IMR-90 (cell line): ENCODE data around the gene PET100. TPM values are rescaled to one million over a fixed set of nuclear protein-coding genes. Genes with fewer than 3 reads are reported as not detected.

Source experiments
- ATAC-seq: fragments of 200-7000 bp; cut with Tn5 transposase; 2 replicates; pipeline ENCODE4 v1.9.1; 2020; ENCODE audit warnings: low read depth, mild to moderate bottlenecking, moderate library complexity
- BruUV-seq: library from RNA; stranded (reverse); fragments of 400-500 nt; replicated peaks from 2 replicates; lab custom pipeline; 2021; lab: Mats Ljungman, UMichigan
- CTCF ChIA-PET: fragments of 300-600 bp; formaldehyde crosslinking; extraction: SDS; loops from one replicate; lab custom pipeline; 2021; ENCODE audit warnings: antibody characterized with exemption; lab: Yijun Ruan, JAX
- POLR2A ChIA-PET: fragments of 300-600 bp; sonication (Branson Sonifier 250); formaldehyde crosslinking; loops from one replicate; lab custom pipeline; 2022; ENCODE audit warnings: antibody characterized with exemption; ENCODE audit not compliant: unreplicated experiment; lab: Charles Lee
- DNase-seq: peaks from one replicate; pipeline ENCODE4 v3.0.0; 2013
- H2AFZ ChIP-seq: replicated peaks from 2 replicates; pipeline ENCODE3; 2013; ENCODE audit warnings: low read length, mild to moderate bottlenecking; ENCODE audit not compliant: poor library complexity
- H2AK5ac ChIP-seq: 2 replicates; pipeline ENCODE4 v1.6.1; 2013; ENCODE audit warnings: low read depth, low read length, inconsistent platforms
- H2AK9ac ChIP-seq: replicated peaks from 2 replicates; pipeline ENCODE3; 2013; ENCODE audit warnings: mild to moderate bottlenecking, low read depth, low read length, moderate library complexity; ENCODE audit not compliant: poor library complexity
- H2BK120ac ChIP-seq: 2 replicates; pipeline ENCODE4 v1.6.1; 2013; ENCODE audit warnings: low read depth, low read length, inconsistent platforms
- H2BK15ac ChIP-seq: 3 replicates; pipeline ENCODE4 v1.6.1; 2013; ENCODE audit warnings: low read depth, low read length, inconsistent platforms
- H2BK20ac ChIP-seq: 2 replicates; pipeline ENCODE4 v1.6.1; 2013; ENCODE audit warnings: low read depth, mild to moderate bottlenecking, inconsistent platforms, low read length, moderate library complexity
- H2BK5ac ChIP-seq: 2 replicates; pipeline ENCODE4 v1.6.1; 2013; ENCODE audit warnings: mild to moderate bottlenecking, low read depth, low read length, inconsistent platforms; ENCODE audit not compliant: poor library complexity, severe bottlenecking
- H3K14ac ChIP-seq: replicated peaks from 2 replicates; pipeline ENCODE4 v1.6.1; 2013; ENCODE audit warnings: low read depth, low read length, inconsistent platforms
- H3K18ac ChIP-seq: 2 replicates; pipeline ENCODE4 v1.6.1; 2013; ENCODE audit warnings: low read depth, low read length, control low read depth
- H3K23ac ChIP-seq: 2 replicates; pipeline ENCODE4 v1.6.1; 2013; ENCODE audit warnings: low read depth, low read length, inconsistent platforms
- H3K27ac ChIP-seq: 2 replicates; pipeline ENCODE4 v1.5.1; 2013; ENCODE audit warnings: mild to moderate bottlenecking, control low read depth, low read length; ENCODE audit not compliant: insufficient read depth
- H3K27me3 ChIP-seq: 2 replicates; pipeline ENCODE4 v1.6.1; 2013; ENCODE audit warnings: low read length; ENCODE audit not compliant: control insufficient read depth, insufficient read depth
- H3K36me3 ChIP-seq: 2 replicates; pipeline ENCODE4 v1.6.1; 2013; ENCODE audit warnings: low read length, mixed read lengths; ENCODE audit not compliant: control insufficient read depth, insufficient read depth
- H3K4ac ChIP-seq: 2 replicates; pipeline ENCODE4 v1.6.1; 2013; ENCODE audit warnings: low read depth, low read length, inconsistent platforms
- H3K4me1 ChIP-seq: 2 replicates; pipeline ENCODE4 v1.6.1; 2013; ENCODE audit warnings: low read length, mixed read lengths; ENCODE audit not compliant: control insufficient read depth, insufficient read depth
- H3K4me2 ChIP-seq: 2 replicates; pipeline ENCODE4 v1.6.1; 2013; ENCODE audit warnings: low read depth, mild to moderate bottlenecking, control low read depth, low read length, moderate library complexity
- H3K4me3 ChIP-seq: 2 replicates; pipeline ENCODE4 v1.5.1; 2013; ENCODE audit warnings: low read depth, mild to moderate bottlenecking, control low read depth, low read length, moderate library complexity; ENCODE audit not compliant: insufficient read depth
- H3K56ac ChIP-seq: 2 replicates; pipeline ENCODE4 v1.6.1; 2013; ENCODE audit warnings: low read length, inconsistent platforms; ENCODE audit not compliant: insufficient read depth; ENCODE audit errors: extremely low read depth
- H3K79me1 ChIP-seq, 2 experiments: 2 replicates each; pipeline ENCODE4 v1.6.1; 2013; ENCODE audit warnings: low read length in 2 of 2, inconsistent platforms in 1 of 2, low read depth in 1 of 2
- H3K9ac ChIP-seq: 2 replicates; pipeline ENCODE4 v1.6.1; 2013; ENCODE audit warnings: low read depth, low read length, control low read depth
- H3K9me1 ChIP-seq: 2 replicates; pipeline ENCODE4 v1.6.1; 2013; ENCODE audit warnings: low read length, inconsistent platforms; ENCODE audit not compliant: insufficient read depth
- H3K9me3 ChIP-seq: 2 replicates; pipeline ENCODE4 v1.6.1; 2013; ENCODE audit warnings: low read length; ENCODE audit not compliant: control insufficient read depth, insufficient read depth
- H4K20me1 ChIP-seq: 2 replicates; pipeline ENCODE4 v1.6.1; 2013; ENCODE audit warnings: low read length, inconsistent platforms; ENCODE audit not compliant: insufficient read depth
- H4K5ac ChIP-seq: 2 replicates; pipeline ENCODE4 v1.6.1; 2013; ENCODE audit warnings: mild to moderate bottlenecking, low read depth, low read length, control low read depth
- H4K8ac ChIP-seq, 2 experiments: 2 replicates each; pipeline ENCODE4 v1.6.1; 2013; ENCODE audit warnings: low read depth in 2 of 2, low read length in 2 of 2, control low read depth in 1 of 2, inconsistent platforms in 1 of 2
- H4K91ac ChIP-seq: 2 replicates; pipeline ENCODE4 v1.6.1; 2013; ENCODE audit warnings: low read depth, low read length, inconsistent platforms; ENCODE audit not compliant: insufficient read depth
- FOS ChIP-seq: fragments of 150-350 bp; IDR thresholded peaks from 2 replicates; pipeline ENCODE4 v1.6.1; 2016; ENCODE audit warnings: low read depth, low read length
- POLR2A ChIP-seq: IDR thresholded peaks from 2 replicates; pipeline ENCODE4 v1.6.1; 2012; ENCODE audit warnings: mild to moderate bottlenecking, low read depth, low read length
- RCOR1 ChIP-seq: IDR thresholded peaks from 2 replicates; pipeline ENCODE4 v1.6.1; 2012; ENCODE audit warnings: mild to moderate bottlenecking, low read length, improper control_type of control experiment; ENCODE audit not compliant: insufficient replicate concordance
- RFX5 ChIP-seq: IDR thresholded peaks from 2 replicates; pipeline ENCODE4 v1.8.0; 2012; ENCODE audit warnings: low read depth, mild to moderate bottlenecking, low read length, moderate library complexity
- SMC3 ChIP-seq: fragments of 150-350 bp; IDR thresholded peaks from 2 replicates; pipeline ENCODE4 v1.6.1; 2016; ENCODE audit warnings: low read depth, mild to moderate bottlenecking, antibody characterized with exemption, low read length, moderate library complexity
- WGBS, 2 experiments: methylation state at CpG; one replicate each; pipeline versions ENCODE4 v1.1.5 to v1.1.7; 2013; ENCODE audit warnings: missing lambda C conversion rate in 2 of 2; ENCODE audit not compliant: insufficient read length in 1 of 2; ENCODE audit errors: extremely low coverage in 2 of 2; 5-methylcytosine and 5-hydroxymethylcytosine counted together
- dilution Hi-C: fragments of 300-500 bp; cut with HindIII; formaldehyde crosslinking; loops from one replicate; pipeline ENCODE4 v1.14.3; 2018; ENCODE audit warnings: low sequenced_read_pairs; ENCODE audit not compliant: unreplicated experiment
- in situ Hi-C: fragments of 300-500 bp; cut with MboI; formaldehyde crosslinking; loops from 3 replicates; pipeline ENCODE4 v1.14.3; 2019; ENCODE audit warnings: low sequenced_read_pairs, inconsistent platforms, mixed read lengths
- intact Hi-C: fragments of 100-400 bp; cut with micrococcal nuclease; formaldehyde crosslinking; loops from 2 replicates; pipeline ENCODE4 v1.10.0; 2022
- polyA plus RNA-seq, 3 experiments: library from polyadenylated mRNA; depleted of rRNA; stranded (reverse); fragments of >200 nt; gene quantifications; 2 replicates each; pipeline ENCODE4 v1.2.3, GENCODE V29; 2012; ENCODE audit warnings: low replicate concordance in 1 of 3
- total RNA-seq: library from RNA; depleted of rRNA; stranded (reverse); fragments of >200 nt; gene quantifications from 2 replicates; pipeline ENCODE4 v1.2.3, GENCODE V29; 2012
- TF ChIP-seq, protein P1 (sequence below): conservative IDR thresholded peaks from 2 replicates; pipeline ENCODE4 v1.5.1; 2012; ENCODE audit warnings: mild to moderate bottlenecking, low read depth, low read length, improper control_type of control experiment

Gene PET100
- total and polyA plus RNA-seq, 2 of the 4 experiments (the other 2 are of a cell fraction): 1.4 to 31.4 TPM

DNA sequence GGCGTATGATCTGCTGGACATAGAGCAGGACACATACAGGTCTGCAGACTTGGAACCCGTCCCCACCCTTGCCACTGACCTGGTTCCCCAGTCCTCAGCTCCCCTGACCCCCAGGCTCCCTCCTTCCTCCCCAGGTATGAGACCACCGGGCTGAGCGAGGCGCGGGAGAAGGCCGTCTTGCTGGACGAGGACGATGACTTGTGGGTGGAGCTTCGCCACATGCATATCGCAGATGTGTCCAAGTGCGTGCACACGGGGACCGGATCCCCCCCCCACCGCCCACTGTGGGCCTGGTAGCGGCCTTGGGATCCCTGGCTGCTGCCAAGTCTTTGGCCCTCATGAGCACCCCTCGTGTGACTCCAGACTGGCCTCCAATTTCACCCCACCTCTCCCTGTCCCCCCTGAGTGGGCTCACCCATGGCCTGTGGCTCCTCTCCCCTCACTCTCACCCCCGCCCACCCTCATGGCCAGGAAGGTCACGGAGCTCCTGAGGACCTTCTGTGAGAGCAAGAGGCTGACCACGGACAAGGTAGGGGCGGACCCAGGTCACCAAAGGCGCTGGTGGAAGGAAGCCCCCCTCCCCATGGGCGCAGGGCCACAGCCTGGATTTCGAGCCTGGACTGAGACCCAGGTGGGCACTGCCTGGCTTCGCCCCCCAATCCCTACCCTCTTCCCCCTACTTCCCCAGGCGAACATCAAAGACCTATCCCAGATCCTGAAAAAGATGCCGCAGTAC lies 12.9 kb downstream of the PET100 start:
- Histone ChIP-seq H2BK15ac (no peak overlapping the region), H2BK20ac (no peak overlapping the region), H3K9me1 (peaks cover 7% of the 10 kb centered on the region; the same call in 1 of the 2 replicates), H2AFZ (no peak overlapping the region), H3K27me3 (peaks cover 4% of the 10 kb centered on the region; the same call in 1 of the 2 replicates), H2AK5ac (no peak overlapping the region), H4K20me1 (peaks cover 5% of the 10 kb centered on the region; the same call in 1 of the 2 replicates), H3K9ac (no peak overlapping the region), H3K18ac (no peak overlapping the region), H4K5ac (no peak overlapping the region), H3K4ac (no peak overlapping the region), H3K56ac (no peak overlapping the region), H2BK120ac (no peak overlapping the region), H3K23ac (no peak overlapping the region), H3K79me1 (no peaks in the 10 kb centered on the region), H2BK5ac (no peak overlapping the region), H3K36me3 (no peaks in the 10 kb centered on the region), H3K9me3 (no peaks in the 10 kb centered on the region), H2AK9ac (no peak overlapping the region), H4K8ac (no peak overlapping the region), H3K27ac (no peak overlapping the region), H3K14ac (no peak overlapping the region), H4K91ac (no peak overlapping the region), H3K4me2 (no peak overlapping the region), H3K4me3 (no peak overlapping the region), H3K4me1 (no peaks in the 10 kb centered on the region)
- ChIA-PET POLR2A (no interaction called here), CTCF (no interaction called here)
- intact Hi-C loops (no loop called here), dilution Hi-C loops (no loop called here), in situ Hi-C loops (no loop called here)
- WGBS, 2 experiments: 91% methylated on average over 13 of the region's 27 CpGs; no CpG with 5 or more reads in 1 of the 2 experiments
- ATAC-seq: no peak
- DNase-seq: no peak
- TF ChIP-seq POLR2A (no peak), RFX5 (no peak), FOS (no peak), SMC3 (no peak), RCOR1 (no peak)
- TF ChIP-seq, protein P1, sequence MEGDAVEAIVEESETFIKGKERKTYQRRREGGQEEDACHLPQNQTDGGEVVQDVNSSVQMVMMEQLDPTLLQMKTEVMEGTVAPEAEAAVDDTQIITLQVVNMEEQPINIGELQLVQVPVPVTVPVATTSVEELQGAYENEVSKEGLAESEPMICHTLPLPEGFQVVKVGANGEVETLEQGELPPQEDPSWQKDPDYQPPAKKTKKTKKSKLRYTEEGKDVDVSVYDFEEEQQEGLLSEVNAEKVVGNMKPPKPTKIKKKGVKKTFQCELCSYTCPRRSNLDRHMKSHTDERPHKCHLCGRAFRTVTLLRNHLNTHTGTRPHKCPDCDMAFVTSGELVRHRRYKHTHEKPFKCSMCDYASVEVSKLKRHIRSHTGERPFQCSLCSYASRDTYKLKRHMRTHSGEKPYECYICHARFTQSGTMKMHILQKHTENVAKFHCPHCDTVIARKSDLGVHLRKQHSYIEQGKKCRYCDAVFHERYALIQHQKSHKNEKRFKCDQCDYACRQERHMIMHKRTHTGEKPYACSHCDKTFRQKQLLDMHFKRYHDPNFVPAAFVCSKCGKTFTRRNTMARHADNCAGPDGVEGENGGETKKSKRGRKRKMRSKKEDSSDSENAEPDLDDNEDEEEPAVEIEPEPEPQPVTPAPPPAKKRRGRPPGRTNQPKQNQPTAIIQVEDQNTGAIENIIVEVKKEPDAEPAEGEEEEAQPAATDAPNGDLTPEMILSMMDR: no peak
- no TSS peak for BruUV-seq
